NCI-H2081 (cell line): ENCODE results near the gene STARD3NL.
"Not testable (repeated sequence)": the region's sequence is repeated elsewhere in the genome, so short reads cannot be mapped to it uniquely, and the experiment has no call there.

Source experiments
- DNase-seq, 2 experiments: peaks; one replicate each; lab custom pipeline; 2025; lab: John Stamatoyannopoulos, UW

The STARD3NL gene

GRCh38 chr7:38178004-38178694 lies at the start of gene STARD3NL:
Gene STARD3NL (plus strand): TSS chr7:38178245. CDS start chr7:38207505, 29,260 bp downstream.
- peak; percentile 100 for DNase-seq

DNA sequence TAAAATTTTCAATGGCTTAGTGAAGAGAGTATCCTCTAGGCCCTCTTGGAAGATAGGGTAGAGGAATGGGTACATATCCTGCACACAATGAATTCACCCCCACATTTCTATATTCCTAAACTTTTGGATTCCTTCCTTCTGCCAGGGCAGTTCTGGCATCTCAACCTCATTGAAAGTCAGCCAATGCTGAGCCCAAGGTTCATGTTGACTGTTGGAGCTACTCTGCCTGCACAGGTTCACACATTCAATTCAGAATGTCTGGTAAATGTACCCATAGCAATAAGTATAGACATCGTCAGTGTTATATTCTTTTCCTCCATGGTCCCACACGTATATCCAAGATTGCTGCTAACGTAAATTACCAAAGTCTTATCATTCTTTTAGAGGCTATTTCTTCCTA lies 48.9 kb upstream of the STARD3NL start:
- DNase-seq: no peak

DNA sequence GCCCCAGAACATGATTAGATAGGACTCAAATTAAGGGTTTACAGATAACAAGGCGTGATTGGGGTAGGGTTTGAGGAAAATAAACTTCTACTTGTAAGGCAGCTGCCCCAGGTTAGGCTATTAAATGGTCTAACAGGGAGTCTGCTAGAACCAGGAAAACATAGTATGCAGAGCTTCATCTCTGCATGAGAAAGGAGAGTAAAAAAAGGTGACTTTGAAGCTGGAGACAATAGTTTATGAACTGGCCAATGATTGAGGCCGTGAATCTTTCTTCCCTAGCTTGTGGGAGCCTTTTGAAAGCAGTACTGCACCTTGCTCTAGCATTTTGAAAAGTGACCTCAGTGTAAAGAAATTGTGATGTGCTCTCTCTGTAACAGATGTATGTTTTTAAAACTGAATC lies 48.5 kb upstream of the STARD3NL start:
- no peak for DNase-seq

- DNase-seq: no peak
Observed at GRCh38 chr7:38138171-38138570, 39.9 kb upstream of the STARD3NL start.

GRCh38 chr7:38141187-38141586 lies 36.9 kb upstream of the STARD3NL start:
- no peak for DNase-seq

GRCh38 chr7:38142736-38143135 lies 35.3 kb upstream of the STARD3NL start:
- DNase-seq: no peak

DNA sequence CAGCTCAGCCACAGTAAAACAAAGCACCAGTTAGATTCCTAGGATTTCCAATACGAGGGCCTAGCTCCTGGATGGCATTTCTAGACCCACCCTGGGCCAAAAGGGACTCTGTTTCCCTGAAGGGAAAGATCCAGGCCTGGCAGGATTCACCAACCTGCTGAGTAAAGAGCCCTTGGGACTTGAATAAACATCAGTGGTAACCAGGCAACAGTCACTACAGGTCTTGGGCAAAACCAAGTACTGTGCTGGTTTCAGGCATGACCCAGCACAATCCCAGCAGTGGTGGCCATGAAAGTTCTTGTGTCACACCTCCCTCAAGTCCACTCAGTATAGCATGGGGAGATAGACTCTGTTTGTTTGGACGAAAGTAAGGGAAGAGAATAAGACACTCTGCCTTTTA lies 31.0 kb upstream of the STARD3NL start:
- no peak for DNase-seq

DNA sequence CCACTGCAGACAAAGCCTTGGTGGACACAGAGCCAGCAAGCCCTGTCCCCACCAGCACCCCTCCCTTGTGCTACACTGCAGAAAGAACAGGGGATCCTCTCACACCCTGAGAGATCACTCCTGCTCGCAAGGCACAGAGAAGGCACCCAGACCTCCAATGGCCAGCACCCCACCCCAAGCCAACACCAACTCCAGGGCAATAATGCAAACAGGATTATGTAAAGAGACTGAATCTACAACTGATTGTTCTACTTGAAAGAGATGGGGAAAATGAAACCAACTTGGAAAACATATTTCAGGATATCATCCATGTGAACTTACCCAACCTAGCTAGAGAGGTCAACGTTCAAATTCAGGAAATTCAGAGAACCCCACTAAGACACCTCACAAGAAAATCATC lies 26.5 kb upstream of the STARD3NL start:
- DNase-seq: no peak

- no peak for DNase-seq
Observed at GRCh38 chr7:38153515-38153914, 24.5 kb upstream of the STARD3NL start.

DNA sequence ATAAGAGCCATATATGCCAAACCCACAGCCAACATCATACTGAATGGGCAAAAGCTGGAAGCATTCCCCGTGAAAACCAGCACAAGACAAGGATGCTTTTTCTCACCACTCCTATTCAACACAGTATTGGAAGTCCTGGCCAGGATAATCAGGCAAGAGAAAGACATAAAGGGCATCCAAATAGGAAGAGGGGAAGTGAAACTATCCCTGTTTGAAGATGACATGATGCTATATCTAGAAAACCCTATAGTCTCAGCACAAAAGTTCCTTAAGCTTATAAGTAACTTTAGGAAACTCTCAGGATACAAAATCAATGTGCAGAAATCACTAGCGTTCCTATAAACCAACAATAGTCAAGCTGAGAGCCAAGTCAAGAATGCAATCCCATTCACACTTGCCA lies 23.8 kb upstream of the STARD3NL start:
- no peak for DNase-seq

DNA sequence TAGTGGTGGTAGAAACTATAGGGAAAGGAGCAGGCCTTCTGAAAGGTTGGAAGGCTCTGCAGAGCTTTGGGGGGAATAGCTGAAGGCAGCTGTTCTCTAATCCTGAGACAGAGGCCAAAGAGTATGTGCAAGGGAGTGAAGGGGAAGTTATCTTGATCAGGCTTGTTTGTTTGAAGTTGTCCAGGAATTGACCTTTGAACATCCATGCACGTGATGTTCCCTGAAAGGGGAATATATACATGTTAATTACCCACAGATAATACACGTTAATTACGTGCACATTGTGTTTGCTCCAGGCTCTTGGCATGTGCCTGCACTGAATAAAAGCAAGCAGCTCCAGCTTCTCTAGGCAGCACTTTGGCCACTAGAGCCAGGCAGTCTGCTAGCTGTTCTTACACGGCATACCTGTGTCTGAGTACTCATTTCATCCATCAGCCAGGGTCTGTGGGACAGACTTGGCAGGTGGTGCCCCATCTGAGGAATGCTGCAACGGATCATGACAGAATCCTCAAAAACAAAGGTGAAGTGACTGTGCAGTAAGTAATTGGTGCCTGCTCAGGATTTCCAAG lies 18.0 kb upstream of the STARD3NL start:
- DNase-seq: no peak

GRCh38 chr7:38162036-38162435 lies 16.0 kb upstream of the STARD3NL start:
- no peak for DNase-seq

- DNase-seq: no peak
Observed at GRCh38 chr7:38163671-38164070, 14.4 kb upstream of the STARD3NL start.

- no peak for DNase-seq
Observed at GRCh38 chr7:38168890-38169570, 9.0 kb upstream of the STARD3NL start.

- no peak for DNase-seq
Observed at GRCh38 chr7:38169847-38170246, 8.2 kb upstream of the STARD3NL start.

GRCh38 chr7:38171623-38172391 lies 6.2 kb upstream of the STARD3NL start:
- no peak for DNase-seq

DNA sequence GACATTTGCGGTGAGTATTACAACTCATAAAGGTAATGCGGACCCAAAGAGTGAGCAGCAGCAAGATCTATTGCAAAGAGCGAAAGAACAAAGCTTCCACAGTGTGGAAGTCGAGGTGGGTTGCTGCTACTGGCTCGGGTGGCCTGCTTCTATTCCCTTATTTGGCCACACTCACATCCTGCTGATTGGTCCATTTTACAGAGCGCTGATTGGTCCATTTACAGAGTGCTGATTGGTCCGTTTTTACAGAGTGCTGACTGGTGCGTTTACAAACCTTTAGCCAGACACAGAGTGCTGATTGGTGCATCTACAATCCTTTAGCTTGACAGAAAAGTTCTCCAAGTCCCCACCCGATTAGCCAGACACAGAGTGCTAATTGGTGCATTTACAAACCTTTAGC lies 2.5 kb upstream of the STARD3NL start:
- DNase-seq: not testable (repeated sequence)

DNA sequence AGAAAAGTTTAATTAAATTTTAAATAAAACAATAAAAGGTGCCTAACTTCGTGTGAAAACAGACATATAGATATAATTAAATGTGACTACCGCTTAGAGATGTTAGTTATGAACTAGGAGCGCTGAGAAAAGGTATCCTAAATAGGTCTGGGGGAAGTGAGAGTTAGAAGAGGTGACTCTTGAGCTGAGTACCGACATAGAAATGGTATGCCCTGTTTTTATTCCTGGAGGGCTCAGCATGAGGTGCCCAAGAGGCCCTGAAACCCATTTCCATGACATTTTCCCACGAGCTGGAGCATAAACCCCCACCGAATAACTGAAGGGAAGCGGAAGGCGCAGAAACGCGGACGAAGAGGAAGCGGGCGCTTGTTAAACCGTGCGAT lies 433 bp upstream of the STARD3NL start:
- DNase-seq: no peak

GRCh38 chr7:38178695-38179344 lies 775 bp downstream of the STARD3NL start:
- peak in 1 of 2 experiments; percentile 40 for DNase-seq

- no peak for DNase-seq
Observed at GRCh38 chr7:38179776-38180226, 1.8 kb downstream of the STARD3NL start.

GRCh38 chr7:38181111-38181510 lies 3.1 kb downstream of the STARD3NL start:
- DNase-seq: no peak

DNA sequence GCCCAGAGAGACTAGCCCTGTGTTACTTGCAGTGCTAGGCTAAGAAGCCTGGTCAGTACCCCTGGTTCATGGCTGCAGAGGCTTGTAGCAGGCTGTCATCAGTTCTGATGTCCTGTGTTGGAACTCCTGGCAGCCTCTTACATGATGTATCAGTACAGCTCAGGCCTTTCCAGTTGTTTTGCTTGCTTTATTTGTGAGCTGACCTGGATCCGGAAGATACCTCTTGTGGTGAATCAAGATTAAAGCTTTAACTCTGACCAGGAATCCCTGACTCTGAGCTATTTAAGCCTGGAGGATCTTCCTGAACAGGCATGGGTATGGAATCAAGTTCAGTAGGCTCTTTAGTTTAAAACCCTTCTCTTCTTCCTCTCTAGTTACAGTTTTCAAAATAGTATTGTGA lies 4.4 kb downstream of the STARD3NL start:
- DNase-seq: no peak
